Measurements from ENCODE around the gene HSF5. TPM values are rescaled to one million over a fixed set of nuclear protein-coding genes. Genes with fewer than 3 reads are reported as not detected.
A peak's percentile ranks its signal among the peaks of the same experiment; 100 is the strongest.

HSF5 gene
- total and polyA plus RNA-seq, 2 of the 13 experiments (the other 11 are each of a cell fraction or from before 2014, with no cell fraction given) = not detected

GRCh38 chr17:58381124-58382035, 106.8 kb downstream of the HSF5 start (continued):
- peak; percentile 72; the same call in 1 of the 2 replicates for TF ChIP-seq SP5 (CRISPR knock-in tag; IDR thresholded peaks at IDR 0.05; ENCODE audit: borderline replicate concordance, low read depth)
- TF ChIP-seq ZNF501 (CRISPR knock-in tag; IDR thresholded peaks at IDR 0.05) = peak; percentile 93
- TF ChIP-seq ZNF878 (CRISPR knock-in tag; IDR thresholded peaks at IDR 0.05) = peak; percentile 79; the same call in 1 of the 2 replicates
- peak; percentile 47 for TF ChIP-seq HNRNPH1 (optimal IDR thresholded peaks at IDR 0.05; ENCODE audit: low read depth, low read length)
- TF ChIP-seq HHEX (CRISPR knock-in tag; IDR thresholded peaks at IDR 0.05) = 0 out of 2 replicates have a peak, but pooled peaks have one; percentile 46
- TF ChIP-seq CBX5 (CRISPR knock-in tag; IDR thresholded peaks at IDR 0.05; ENCODE audit: borderline replicate concordance) = peak; percentile 81; the same call in 1 of the 2 replicates
- TF ChIP-seq NFE2L1 (CRISPR knock-in tag; IDR thresholded peaks at IDR 0.05; ENCODE audit: borderline replicate concordance) = no peak
- TF ChIP-seq IRF2 (CRISPR knock-in tag; IDR thresholded peaks at IDR 0.05) = peak; percentile 97
- peak; percentile 96 for TF ChIP-seq ZGPAT (CRISPR knock-in tag; IDR thresholded peaks at IDR 0.05)
- no peak for TF ChIP-seq SP1 (IDR thresholded peaks at IDR 0.05)
- TF ChIP-seq SP1 (CRISPR knock-in tag; IDR thresholded peaks at IDR 0.05) = peak; percentile 24; the same call in 1 of the 2 replicates
- TF ChIP-seq ZFP62 (CRISPR knock-in tag; IDR thresholded peaks at IDR 0.05) = no peak
- TF ChIP-seq DZIP1 (CRISPR knock-in tag; IDR thresholded peaks at IDR 0.05) = 0 out of 2 replicates have a peak, but pooled peaks have one; percentile 47
- TF ChIP-seq RELA (CRISPR knock-in tag; IDR thresholded peaks at IDR 0.05) = no peak
- TF ChIP-seq GATAD2A (CRISPR knock-in tag; IDR thresholded peaks at IDR 0.05) = peak; percentile 98
- peak; percentile 75 for TF ChIP-seq DMAP1 (CRISPR knock-in tag; IDR thresholded peaks at IDR 0.05)
- peak; percentile 94 for TF ChIP-seq ZMYM3 (CRISPR knock-in tag; IDR thresholded peaks at IDR 0.05)
- no peak for TF ChIP-seq ZC3H4 (CRISPR knock-in tag; IDR thresholded peaks at IDR 0.05; ENCODE audit: borderline replicate concordance)
- peak; percentile 92 for TF ChIP-seq ZBTB26 (CRISPR knock-in tag; IDR thresholded peaks at IDR 0.05; ENCODE audit: borderline replicate concordance)
- TF ChIP-seq THAP9 (CRISPR knock-in tag; IDR thresholded peaks at IDR 0.05; ENCODE audit: borderline replicate concordance) = peak; percentile 25; the same call in 1 of the 2 replicates
- no peak for TF ChIP-seq NFATC3 (CRISPR knock-in tag; IDR thresholded peaks at IDR 0.05)
- no peak for TF ChIP-seq CREB1 (IDR thresholded peaks at IDR 0.05)
- TF ChIP-seq CREB1 (CRISPR knock-in tag; IDR thresholded peaks at IDR 0.05) = peak; percentile 79
- TF ChIP-seq ZKSCAN1 (IDR thresholded peaks at IDR 0.05; ENCODE audit: low read length) = no peak

Data from HepG2 (cell line).